HS-27A (cell line): ENCODE results near the gene SNX12.

Source experiments
- DNase-seq: peaks from one replicate; pipeline ENCODE4 v3.0.0-alpha.2; 2012; ENCODE audit warnings: low read depth, missing footprints

Gene SNX12

DNA sequence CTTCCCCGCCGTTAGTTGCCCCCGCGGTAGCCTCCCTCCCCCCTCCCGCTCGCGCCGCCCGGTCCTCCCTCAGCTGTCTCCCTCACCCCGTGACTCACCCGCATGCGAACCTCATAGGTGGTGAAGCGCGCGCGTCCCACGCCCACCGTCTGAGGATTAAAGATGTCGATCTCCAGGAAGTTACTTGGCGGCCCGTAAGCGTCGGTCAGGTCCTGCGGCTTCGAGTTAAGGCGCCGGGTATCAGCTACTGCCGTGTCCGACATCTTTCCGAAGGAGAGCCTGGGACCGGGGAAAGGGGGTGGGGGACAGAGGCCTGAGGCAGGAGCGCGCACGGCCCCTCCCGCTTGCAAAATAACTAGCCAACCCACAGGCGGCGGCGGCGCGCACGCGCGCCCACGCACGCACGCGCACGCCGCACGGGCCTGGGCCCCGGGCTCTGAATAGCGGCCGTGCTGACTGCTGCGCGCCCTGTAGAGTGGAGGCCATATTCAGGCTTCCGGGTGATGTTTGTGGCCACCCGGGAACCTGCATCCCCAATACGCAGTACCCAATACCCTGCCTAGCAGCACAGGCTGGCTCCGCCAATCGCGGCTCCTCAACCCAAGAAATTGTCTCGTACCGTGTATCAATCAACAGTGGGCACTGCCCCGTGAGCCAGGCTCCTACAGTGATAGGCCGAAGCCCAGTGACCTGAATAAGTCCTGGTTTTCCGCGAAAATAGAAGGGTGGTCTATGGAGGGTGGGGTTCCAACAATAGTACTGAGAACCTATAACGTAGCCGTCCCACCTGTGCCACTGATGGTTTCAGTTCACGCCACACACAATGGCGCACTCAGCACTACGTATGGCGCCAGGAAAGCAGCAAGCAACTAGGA is at the start of gene SNX12:
TSS of gene SNX12 (minus strand) at position 291 of the 875 bp plus-strand sequence. CDS start at position 263, 28 bp downstream.
- DNase-seq: peak; percentile 87

DNA sequence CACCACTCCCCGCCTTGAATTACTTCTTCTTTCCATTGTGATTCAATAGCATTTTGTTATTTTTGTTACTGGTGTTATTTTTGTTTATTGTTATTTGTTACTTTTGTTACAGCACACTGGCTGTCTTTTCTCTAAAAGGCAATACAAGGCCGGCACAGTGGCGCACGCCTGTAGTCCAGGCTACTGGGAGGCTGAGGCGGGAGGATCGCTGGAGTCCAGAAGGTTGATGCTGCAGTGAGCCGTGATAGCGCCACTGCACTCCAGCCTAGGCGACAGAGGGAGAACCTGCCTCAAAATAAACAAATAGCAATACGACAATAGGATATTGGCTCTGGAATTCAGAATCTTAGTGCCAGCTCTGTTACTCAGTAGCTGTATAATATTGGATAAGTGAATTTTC is 49.2 kb upstream of the SNX12 start:
- DNase-seq: no peak

DNA sequence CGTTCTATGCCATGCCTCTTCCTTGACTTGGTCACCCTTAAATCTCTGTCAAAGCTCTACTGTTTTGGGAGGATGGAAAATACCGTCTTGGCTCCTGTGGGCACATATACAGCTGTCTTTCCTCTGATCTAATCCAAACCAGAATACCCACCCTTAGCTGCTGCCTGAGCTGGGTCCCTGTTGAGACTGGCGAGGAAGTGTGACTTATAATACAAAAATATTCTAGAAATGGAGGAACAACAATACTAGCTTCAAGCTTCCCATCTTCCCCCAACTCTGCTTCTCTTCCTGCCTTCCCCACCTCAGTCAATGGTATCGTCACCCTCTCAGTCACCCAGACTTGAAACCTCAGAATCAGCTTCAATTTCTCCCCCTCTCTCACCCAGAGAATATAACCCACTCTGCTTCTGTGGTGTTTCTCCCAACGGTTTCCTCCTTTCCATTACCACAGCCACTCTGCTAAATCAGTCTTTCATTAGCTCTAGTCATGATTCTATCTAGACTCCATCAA is 43.8 kb upstream of the SNX12 start:
- DNase-seq: no peak

DNA sequence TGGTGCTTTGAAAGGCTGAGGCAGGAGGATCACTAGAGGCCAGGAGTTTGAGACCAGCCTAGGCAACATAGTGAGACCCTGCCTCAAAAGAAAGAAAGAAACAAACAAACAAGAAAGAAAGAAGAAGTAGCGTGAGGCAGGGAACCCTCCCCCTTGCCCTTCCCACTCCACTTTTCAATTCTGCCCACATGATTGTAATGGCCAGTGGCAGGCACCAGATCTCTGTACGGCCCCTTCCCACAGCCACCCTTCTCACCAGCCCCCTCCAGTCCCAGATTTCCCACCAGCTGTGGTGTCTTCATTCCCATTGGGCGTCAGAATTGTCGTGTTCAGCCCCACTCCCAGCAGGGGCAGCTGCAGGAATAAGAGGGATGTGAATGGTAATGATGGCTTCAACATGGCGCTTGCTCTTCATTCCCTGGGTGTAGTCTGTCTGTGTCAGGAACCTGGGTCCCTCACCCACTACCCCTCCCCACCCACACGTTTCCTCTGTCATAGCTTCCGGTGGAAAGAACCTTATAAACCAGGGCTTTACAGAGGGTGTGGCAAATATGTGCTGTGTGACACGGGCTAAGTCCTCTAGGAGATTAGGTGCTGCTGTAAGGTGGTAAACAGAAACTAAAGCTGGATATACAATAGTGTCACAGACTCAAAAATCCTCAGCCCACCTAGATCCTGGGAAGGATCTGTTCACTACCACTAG is 43.2 kb upstream of the SNX12 start, which contains the start of gene IL2RG:
TSS of gene IL2RG (minus strand) at position 437 of the 703 bp plus-strand sequence. CDS start at position 399, 38 bp downstream.
- no peak for DNase-seq

DNA sequence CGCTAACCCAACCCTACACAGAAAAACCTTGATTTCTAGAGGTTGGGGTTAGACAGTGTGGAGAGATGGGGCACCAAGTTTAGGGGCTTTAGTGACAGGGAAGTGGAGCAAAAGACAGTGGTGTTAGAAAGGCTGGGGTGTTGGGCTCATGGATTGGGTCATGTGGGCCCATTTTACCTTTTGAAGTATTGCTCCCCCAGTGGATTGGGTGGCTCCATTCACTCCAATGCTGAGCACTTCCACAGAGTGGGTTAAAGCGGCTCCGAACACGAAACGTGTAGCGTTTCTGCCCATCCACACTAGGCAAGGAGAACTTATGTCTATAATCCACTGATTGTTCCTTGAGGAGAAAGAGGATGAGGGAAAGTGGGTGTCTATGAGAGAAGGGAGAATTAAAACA is 40.9 kb upstream of the SNX12 start:
- no peak for DNase-seq

DNA sequence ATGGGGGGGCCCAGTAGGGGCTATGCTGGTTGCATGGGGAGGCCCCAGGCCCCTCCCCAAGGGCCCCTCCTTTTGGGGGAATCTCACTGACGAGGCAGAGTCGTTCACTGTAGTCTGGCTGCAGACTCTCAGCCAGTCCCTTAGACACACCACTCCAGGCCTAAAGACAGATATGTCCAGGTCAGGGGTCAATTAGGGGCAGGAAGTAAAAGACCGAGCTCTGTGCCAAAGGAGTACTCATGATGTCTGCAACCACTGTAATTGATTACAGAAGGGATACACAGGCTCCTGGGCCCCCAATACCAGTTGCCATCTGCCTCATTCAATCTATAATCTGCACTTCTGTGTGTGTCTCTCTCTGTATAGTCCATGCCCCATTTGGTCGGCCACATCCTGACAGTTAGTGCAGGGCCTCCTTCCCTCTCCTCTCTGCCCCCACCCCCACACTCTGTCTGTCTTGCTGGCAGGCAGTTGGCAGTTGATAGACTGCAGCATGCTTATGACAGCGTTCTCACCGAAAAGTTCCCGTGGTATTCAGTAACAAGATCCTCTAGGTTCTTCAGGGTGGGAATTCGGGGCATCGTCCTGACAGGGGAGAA is 39.7 kb upstream of the SNX12 start:
- no peak for DNase-seq

DNA sequence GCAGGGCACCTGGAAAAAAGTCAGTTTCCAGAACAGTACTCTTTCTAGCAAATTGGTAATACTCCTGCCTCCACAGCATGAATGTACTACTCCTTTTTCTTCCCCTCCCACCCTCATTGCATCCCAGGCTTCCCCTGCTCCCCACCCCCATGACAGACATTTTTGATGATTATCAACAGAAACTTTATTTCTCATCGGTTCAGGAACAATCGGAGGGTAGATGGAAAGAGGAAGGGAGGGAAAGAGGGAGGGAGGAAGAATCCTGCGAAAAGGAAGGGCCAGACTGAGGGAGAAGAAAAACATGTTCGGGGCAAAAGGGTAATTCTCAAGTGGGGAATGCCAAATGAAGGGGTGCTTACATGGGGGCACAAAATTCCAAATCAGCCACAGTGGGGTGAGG is 39.1 kb upstream of the SNX12 start:
- no peak for DNase-seq

DNA sequence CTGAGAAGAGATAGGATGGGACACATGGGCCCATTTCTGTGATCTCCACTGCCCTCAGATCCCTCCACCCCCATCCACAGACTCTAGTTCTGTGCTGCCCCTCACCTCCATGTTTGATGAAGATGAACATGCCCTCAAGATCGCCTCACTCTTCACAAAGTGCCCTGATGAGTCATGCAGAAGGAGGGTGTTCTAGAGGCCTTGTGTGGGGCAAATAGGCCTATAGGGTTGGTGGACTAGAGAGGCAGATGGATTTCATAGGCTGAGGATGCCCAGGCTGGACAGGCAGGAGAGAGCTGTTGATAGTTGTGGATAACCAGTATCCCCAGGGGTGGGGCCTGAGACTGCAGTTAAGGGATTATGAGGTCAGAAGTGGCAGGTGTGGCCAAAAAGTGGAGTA is 38.3 kb upstream of the SNX12 start, which contains the start of gene CXorf65:
TSS of gene CXorf65 (minus strand) at position 314 of the 400 bp plus-strand sequence. CDS start at position 130, 184 bp downstream.
- no peak for DNase-seq

DNA sequence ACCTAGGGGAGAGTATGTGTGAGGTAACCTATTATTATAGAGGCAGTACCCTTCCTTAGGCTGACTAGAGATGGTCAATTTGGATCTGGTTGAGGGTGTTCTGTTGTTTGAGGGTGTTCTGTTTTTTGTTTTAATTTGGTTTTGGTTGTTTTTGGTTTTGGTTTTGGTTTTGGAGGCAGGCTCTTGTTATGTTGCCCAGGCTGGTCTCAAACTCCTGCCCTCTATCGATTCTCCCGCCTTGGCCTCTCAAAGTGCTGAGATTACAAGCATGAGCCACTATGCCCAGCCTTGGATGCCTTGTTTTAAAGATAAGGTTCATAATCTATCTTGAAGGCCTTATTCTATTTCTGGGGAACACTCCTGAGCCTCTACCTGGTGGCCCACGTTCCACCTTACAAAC is 37.5 kb upstream of the SNX12 start:
- DNase-seq: no peak

DNA sequence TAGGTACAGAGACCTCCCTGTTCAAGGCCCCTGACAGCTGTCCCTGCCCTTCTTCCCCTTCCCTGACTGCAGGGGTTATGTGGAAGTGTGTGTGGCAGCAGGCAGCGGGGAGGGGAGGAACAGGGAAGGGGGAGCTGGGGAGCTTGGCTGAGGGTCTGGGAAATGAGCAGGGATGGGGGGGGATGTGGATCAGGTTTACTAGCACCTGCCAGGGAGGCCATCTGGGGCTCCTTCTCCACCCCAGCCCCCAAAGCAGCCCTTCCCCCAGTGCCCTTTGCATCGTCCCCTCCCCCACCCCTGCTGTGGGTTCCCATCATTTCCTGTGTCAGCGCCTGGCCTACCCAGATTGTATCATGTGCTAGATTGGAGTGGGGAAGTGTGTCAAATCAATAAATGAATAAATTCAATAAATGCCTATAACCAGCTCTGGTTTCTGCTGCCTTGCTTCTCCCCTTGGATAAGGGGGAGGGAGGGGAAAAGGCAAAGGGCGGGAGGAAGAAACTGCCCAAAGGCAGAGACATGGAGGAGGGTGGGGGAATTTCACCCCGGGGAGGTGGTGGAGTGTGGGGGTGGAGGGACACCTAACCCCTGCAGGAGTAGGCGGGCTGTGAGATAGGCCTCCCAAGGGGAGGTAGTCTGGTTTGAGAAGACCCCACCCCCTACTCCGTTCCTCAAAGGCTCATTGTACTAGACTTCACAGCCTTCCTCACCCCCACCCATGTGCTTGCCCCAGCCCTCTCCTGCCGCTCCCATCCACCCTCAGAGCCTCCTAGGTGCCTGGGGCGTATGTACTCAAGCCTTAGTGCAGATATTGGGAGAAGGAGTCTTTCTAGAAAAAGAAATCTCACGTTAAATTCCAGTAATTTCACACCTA is 35.2 kb upstream of the SNX12 start:
- no peak for DNase-seq

DNA sequence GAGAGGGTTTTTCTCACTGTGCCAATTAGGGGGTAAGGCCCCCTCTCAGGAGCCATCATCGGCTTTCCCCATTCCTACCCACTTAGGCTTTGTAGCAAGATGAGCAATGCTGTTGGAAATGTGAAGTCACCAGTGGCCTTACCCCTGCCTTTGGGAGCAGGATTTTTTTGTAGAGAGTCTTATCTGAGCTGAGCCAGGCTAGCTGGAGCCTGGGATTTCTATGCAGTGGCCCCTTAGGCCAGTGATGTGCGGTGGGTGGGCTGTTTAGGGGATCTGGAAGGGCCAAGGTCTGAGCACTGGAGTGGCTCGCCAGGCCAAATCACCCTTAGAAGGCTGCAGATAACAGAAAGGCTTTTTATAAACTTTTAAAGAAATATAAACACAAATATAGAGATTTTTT is 34.2 kb upstream of the SNX12 start:
- DNase-seq: no peak

DNA sequence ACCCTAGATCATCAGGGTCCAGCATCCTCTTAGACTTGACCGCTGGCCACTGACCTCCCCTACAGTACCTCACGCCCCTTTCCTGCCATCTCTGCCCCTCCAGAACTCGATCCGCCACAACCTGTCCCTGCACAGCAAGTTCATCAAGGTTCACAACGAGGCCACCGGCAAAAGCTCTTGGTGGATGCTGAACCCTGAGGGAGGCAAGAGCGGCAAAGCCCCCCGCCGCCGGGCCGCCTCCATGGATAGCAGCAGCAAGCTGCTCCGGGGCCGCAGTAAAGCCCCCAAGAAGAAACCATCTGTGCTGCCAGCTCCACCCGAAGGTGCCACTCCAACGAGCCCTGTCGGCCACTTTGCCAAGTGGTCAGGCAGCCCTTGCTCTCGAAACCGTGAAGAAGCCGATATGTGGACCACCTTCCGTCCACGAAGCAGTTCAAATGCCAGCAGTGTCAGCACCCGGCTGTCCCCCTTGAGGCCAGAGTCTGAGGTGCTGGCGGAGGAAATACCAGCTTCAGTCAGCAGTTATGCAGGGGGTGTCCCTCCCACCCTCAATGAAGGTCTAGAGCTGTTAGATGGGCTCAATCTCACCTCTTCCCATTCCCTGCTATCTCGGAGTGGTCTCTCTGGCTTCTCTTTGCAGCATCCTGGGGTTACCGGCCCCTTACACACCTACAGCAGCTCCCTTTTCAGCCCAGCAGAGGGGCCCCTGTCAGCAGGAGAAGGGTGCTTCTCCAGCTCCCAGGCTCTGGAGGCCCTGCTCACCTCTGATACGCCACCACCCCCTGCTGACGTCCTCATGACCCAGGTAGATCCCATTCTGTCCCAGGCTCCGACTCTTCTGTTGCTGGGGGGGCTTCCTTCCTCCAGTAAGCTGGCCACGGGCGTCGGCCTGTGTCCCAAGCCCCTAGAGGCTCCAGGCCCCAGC is 32.7 kb upstream of the SNX12 start:
- no peak for DNase-seq

DNA sequence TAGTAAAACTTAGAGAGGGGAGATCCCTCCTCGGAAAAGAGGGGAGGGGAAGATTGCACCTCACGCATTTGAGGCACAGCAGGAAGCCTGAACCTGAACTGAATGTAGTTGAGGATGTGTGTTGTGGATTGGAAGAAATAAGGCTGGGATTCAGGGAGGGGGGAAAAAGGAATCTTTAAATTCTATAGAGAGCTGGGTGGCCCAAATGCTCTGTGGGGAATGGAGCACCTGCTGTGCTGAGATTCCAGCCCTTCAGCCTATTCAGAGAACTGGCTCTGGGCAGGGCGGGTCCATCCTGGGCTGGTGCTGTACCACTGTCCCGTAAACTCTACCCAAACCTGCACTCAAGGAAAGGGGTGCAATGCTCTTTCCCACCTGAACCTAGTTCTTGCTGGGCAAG is 31.6 kb upstream of the SNX12 start:
- DNase-seq: no peak

DNA sequence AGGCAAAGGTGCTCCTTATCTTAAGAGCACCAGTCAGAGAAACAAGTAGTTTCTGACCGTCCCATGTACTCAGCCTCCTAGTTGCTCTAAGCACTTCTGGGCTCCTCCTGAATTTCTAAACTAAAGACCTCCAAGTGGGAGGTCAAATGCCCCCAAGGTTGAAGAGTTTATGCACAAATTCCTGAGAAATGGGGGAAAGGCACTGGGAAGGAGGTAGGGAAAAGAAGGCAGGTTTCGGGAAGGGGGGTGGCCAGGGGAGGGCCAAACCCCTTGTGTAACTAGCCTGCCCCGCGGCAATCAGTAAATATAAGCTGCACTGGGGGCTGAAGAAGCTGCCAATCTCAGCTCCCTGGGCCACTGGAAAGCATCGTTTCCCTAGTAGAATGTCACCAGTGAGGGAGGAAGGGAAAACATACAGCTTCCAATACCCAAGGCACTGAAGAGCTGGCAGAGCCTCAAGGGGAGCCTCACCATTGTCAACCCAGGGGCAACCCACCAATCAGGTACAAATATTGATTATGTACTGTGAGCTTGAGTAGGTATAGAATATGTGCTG is 30.9 kb upstream of the SNX12 start:
- no peak for DNase-seq

DNA sequence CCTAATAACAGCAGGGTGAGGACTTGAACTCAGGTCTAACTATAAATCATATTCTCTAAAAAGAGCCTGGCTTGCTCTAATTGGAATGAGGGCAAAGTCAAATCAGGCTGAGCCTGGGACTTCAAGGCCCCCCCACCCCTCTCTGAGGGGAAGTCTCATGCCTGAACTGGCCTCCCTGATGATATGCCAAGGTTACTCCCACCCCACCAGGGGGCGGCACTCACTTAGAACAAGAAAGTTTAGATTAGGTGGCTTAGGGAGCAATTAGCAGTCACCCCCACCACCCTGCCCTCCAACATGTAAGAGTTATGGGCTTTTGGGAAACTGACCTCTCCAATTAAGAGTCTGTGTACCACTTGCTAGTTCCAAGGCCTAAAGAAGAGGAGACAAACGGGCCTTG is 30.2 kb upstream of the SNX12 start:
- no peak for DNase-seq

DNA sequence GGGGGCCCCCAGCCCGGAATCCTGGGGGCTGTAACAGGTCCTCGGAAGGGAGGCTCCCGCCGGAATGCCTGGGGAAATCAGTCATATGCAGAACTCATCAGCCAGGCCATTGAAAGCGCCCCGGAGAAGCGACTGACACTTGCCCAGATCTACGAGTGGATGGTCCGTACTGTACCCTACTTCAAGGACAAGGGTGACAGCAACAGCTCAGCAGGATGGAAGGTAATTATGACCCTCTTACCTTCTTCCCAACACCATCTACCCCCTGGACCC is 28.6 kb upstream of the SNX12 start:
- DNase-seq: no peak

DNA sequence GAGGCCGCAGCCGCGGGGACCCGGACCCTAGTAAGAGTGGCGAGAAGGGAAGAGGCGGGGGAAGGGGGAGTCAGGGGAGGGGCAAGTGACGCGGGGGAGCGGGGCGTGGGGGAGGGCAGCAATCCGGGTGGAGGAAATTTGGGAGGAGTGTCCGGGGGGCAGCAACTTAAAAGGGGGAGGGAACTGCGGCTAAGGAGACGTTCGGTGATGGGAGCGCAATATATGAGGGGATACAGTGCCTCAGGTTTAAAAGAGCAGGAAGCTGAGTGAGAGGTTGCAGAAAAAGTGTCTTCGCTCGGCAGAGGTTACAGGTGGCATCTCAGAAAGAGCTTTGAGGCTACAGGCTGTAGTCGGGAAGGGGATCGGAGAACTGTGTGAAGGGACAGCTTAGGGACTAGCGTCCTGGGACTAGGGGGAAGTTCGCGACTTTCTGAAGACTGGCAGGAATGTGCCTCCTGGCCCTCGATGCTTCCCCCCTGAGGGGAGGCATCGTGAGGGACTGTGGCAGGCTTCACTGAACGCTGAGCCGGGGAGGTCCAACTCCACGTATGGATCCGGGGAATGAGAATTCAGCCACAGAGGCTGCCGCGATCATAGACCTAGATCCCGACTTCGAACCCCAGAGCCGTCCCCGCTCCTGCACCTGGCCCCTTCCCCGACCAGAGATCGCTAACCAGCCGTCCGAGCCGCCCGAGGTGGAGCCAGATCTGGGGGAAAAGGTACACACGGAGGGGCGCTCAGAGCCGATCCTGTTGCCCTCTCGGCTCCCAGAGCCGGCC is 28.0 kb upstream of the SNX12 start:
- DNase-seq: no peak

DNA sequence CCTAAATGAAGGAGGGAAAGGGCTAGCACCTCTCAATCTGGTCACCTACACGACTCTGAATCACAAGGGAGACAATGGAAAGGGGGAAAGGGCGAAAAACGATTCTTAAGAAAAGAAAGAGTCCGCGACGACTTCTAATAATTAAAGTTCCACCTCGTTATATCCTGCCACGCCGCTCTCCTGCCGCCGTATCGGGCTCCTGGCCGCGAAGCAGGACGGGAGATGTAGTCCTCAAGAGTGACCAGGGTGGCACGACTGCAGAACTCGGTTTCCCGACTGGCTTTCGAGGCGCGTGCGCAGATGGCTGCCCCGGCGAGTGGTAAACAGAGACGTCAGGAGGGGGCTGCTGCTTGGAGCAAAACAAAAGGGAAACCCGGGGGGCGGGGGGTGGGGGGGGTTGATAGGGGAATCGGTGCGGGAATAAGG is 27.4 kb upstream of the SNX12 start, which contains the start of gene FOXO4:
TSS of gene FOXO4 (plus strand) at position 297 of the 426 bp plus-strand sequence. CDS start 678 bp downstream, outside the sequence.
- peak; percentile 40 for DNase-seq

DNA sequence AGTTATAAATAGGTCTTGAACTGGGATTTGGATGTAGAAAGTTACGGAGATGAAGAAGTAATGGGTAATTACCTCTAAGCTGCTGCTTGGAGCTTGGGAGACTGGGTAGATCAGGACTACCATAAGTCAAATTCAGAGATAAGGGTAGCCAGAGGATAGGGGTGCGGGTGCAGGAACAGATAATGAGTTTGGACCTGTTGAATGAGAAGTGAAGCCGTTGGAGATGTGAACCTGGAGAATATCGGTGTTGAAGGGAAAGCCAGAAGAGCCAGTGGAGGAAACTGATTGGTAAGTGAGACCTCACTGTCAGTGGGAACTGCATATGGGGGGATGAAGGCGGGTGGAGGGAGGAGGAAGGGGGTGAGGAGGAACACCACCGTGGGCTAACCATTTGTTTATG is 26.9 kb upstream of the SNX12 start:
- no peak for DNase-seq
